ENCODE measurements around the gene ENDOU. TPM values are rescaled to one million over a fixed set of nuclear protein-coding genes. Genes with fewer than 3 reads are reported as not detected.

The ENDOU gene
- total RNA-seq, 1 experiment from 2014 or later, result not detected

DNA sequence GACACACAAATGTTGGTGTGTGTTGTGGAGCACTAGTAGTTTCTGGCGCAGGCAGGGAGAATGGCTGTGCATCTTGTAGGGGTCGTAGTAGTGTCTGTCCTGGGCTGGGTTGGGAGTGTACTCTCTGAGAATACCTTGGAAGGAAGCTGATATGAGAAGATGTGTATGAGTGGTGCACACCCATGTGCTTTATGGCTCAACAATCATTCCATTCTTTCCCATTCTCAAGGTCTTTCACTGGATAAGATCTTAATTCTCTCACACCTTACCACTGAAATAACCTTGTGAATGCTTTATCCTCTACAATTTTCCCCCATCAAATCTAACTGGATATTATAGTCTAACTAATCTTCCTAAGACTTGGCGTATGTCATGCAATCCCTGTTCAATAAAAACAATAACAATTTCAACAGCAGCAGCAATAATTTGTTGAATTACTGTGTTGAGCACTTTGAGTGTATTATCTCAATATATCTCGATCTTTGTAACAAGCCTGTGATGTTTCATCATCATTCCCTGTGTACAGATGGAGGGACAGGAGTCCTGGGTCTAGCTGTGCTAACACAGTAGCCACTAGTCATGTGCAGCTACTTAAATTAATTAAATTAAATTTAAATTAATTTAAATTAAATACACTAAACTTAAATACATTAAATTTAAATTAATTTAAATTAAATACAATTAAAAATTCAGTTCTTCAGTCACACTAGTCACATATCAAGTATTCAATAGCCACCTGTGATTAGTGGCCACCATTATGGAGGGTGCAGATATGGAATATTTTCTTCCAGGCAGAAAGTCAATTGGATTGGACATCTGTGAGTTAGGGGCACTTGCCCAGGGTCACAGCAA is 44.2 kb upstream of the ENDOU start:
- Histone ChIP-seq H3K4me3 (ENCODE audit: low read depth in 2 of 2, low read length in 2 of 2) (no peak overlapping the region), H3K9me3 (ENCODE audit: control insufficient read depth, insufficient read depth, low read depth, low read length) (no peaks in the 10 kb centered on the region), H3K27ac (ENCODE audit: low read length) (peak overlapping the region; percentile 75; the same call in 1 of the 2 replicates), H3K36me3 (ENCODE audit: control insufficient read depth, insufficient read depth, low read length) (no peaks in the 10 kb centered on the region; the same call in 1 of the 2 replicates), H3K4me1 (ENCODE audit: control insufficient read depth, insufficient read depth, low read length) (peaks cover 32% of the 10 kb centered on the region), H3K27me3 (ENCODE audit: control insufficient read depth, insufficient read depth, low read length) (no peaks in the 10 kb centered on the region)
- no peak for ATAC-seq
- intact Hi-C loops (cut with micrococcal nuclease; ENCODE audit: unreplicated experiment) (no loop called here), in situ Hi-C loops (cut with HindIII; ENCODE audit: low pct_unique_long_range_greater_than_20kb, low sequenced_read_pairs) (no loop called here)
- POLR2A ChIA-PET, result interaction anchor here (0.5 to 0.6 kb wide), 2 partner anchors 58 to 771 kb away, joined by 4 to 5 read pairs; no protein-coding TSS in a partner anchor
- CTCF ChIA-PET, result interaction anchor here (0.6 to 1.0 kb wide), 2 partner anchors 25 to 41 kb away, joined by 3 read pairs; no protein-coding TSS in a partner anchor
- no peak for TF ChIP-seq TCF7L2 (IDR thresholded peaks at IDR 0.05; ENCODE audit: low read depth, low read length)
- TF ChIP-seq, protein P1, sequence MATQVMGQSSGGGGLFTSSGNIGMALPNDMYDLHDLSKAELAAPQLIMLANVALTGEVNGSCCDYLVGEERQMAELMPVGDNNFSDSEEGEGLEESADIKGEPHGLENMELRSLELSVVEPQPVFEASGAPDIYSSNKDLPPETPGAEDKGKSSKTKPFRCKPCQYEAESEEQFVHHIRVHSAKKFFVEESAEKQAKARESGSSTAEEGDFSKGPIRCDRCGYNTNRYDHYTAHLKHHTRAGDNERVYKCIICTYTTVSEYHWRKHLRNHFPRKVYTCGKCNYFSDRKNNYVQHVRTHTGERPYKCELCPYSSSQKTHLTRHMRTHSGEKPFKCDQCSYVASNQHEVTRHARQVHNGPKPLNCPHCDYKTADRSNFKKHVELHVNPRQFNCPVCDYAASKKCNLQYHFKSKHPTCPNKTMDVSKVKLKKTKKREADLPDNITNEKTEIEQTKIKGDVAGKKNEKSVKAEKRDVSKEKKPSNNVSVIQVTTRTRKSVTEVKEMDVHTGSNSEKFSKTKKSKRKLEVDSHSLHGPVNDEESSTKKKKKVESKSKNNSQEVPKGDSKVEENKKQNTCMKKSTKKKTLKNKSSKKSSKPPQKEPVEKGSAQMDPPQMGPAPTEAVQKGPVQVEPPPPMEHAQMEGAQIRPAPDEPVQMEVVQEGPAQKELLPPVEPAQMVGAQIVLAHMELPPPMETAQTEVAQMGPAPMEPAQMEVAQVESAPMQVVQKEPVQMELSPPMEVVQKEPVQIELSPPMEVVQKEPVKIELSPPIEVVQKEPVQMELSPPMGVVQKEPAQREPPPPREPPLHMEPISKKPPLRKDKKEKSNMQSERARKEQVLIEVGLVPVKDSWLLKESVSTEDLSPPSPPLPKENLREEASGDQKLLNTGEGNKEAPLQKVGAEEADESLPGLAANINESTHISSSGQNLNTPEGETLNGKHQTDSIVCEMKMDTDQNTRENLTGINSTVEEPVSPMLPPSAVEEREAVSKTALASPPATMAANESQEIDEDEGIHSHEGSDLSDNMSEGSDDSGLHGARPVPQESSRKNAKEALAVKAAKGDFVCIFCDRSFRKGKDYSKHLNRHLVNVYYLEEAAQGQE (IDR thresholded peaks at IDR 0.05; ENCODE audit: insufficient read depth in 1 of 2, low read depth in 2 of 2, low read length in 1 of 2), result no peak
- TF ChIP-seq SIN3A (IDR thresholded peaks at IDR 0.05; ENCODE audit: borderline replicate concordance, insufficient read depth, low read depth, low read length), result no peak
- TF ChIP-seq, protein P2, sequence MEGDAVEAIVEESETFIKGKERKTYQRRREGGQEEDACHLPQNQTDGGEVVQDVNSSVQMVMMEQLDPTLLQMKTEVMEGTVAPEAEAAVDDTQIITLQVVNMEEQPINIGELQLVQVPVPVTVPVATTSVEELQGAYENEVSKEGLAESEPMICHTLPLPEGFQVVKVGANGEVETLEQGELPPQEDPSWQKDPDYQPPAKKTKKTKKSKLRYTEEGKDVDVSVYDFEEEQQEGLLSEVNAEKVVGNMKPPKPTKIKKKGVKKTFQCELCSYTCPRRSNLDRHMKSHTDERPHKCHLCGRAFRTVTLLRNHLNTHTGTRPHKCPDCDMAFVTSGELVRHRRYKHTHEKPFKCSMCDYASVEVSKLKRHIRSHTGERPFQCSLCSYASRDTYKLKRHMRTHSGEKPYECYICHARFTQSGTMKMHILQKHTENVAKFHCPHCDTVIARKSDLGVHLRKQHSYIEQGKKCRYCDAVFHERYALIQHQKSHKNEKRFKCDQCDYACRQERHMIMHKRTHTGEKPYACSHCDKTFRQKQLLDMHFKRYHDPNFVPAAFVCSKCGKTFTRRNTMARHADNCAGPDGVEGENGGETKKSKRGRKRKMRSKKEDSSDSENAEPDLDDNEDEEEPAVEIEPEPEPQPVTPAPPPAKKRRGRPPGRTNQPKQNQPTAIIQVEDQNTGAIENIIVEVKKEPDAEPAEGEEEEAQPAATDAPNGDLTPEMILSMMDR (IDR thresholded peaks at IDR 0.05), result no peak
- no peak for TF ChIP-seq POLR2AphosphoS5 (IDR thresholded peaks at IDR 0.05; ENCODE audit: low read depth, low read length)
- no TSS peak for BruUV-seq (replicated peaks)
- DNase-seq (ENCODE audit: low read depth, low spot score), result no peak

DNA sequence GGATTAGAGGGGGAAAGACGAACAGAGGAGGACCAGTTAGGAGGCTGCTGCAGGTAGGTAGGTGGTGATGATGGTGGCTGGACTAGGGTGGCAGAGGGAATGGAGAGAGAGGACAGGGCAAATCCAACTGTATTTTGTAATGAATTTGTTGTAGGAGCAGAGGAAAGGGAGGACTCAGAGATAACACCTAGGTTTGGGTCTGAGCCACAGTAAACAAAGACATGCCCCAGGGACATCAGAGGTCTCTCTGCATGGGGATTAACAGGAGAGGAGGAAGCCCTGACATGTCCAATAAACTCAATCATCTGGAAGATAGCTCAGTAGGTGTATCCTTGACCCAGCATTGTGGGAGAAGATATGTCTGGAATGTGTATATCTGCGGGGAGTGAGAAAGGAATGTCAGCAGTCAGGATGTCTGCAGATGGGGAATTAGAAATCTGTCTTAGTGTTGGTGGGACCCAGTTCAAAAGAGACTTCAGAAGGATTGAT is 43.1 kb upstream of the ENDOU start:
- TF ChIP-seq POLR2AphosphoS5 (IDR thresholded peaks at IDR 0.05; ENCODE audit: low read depth, low read length) (no peak), SIN3A (IDR thresholded peaks at IDR 0.05; ENCODE audit: borderline replicate concordance, insufficient read depth, low read depth, low read length) (no peak), TCF7L2 (IDR thresholded peaks at IDR 0.05; ENCODE audit: low read depth, low read length) (0 out of 2 replicates have a peak, but pooled peaks have one; percentile 26)
- Histone ChIP-seq H3K9me3 (ENCODE audit: control insufficient read depth, insufficient read depth, low read depth, low read length) (no peaks in the 10 kb centered on the region), H3K27ac (ENCODE audit: low read length) (peak overlapping the region; percentile 75), H3K4me1 (ENCODE audit: control insufficient read depth, insufficient read depth, low read length) (peaks cover 32% of the 10 kb centered on the region), H3K36me3 (ENCODE audit: control insufficient read depth, insufficient read depth, low read length) (no peaks in the 10 kb centered on the region; the same call in 1 of the 2 replicates), H3K27me3 (ENCODE audit: control insufficient read depth, insufficient read depth, low read length) (no peaks in the 10 kb centered on the region), H3K4me3 (ENCODE audit: low read depth in 2 of 2, low read length in 2 of 2) (no peak overlapping the region)
- ATAC-seq (no peak), DNase-seq (ENCODE audit: low read depth, low spot score) (no peak)
- intact Hi-C loops (cut with micrococcal nuclease; ENCODE audit: unreplicated experiment), result no loop called here
- CTCF ChIA-PET, result interaction anchor here (0.6 to 1.9 kb wide), 4 partner anchors 10 to 181 kb away, joined by 3 to 8 read pairs (median 5); partner anchors contain the start of gene RAPGEF3
- no TSS peak for BruUV-seq (replicated peaks)
- in situ Hi-C loops (cut with HindIII; ENCODE audit: low pct_unique_long_range_greater_than_20kb, low sequenced_read_pairs), result no loop called here
- POLR2A ChIA-PET, result no interaction called here
